GM12892 (cell line): ENCODE results near the gene NUP210L.

Source experiments
- DNase-seq: peaks from one replicate; pipeline ENCODE4 v3.0.0; 2011; ENCODE audit not compliant: insufficient read length
- FAIRE-seq: peaks from 2 replicates; lab custom pipeline; 2011; peaks lifted over from hg19 to GRCh38; lab: Jason Lieb, UNC
- POLR2A ChIP-seq: IDR thresholded peaks from 2 replicates; pipeline ENCODE4 v1.6.1; 2011; ENCODE audit warnings: low read depth, low read length, control low read depth
- POLR2AphosphoS5 ChIP-seq: IDR thresholded peaks from 2 replicates; pipeline ENCODE4 v1.6.1; 2011; ENCODE audit warnings: low read depth, low read length, control low read depth
- TAF1 ChIP-seq: IDR thresholded peaks from 2 replicates; pipeline ENCODE4 v1.6.1; 2011; ENCODE audit warnings: low read depth, mild to moderate bottlenecking, control low read depth, low read length, borderline replicate concordance

NUP210L gene

GRCh38 chr1:153956997-153957715, 197.7 kb downstream of the NUP210L start:
- DNase-seq (no peak), FAIRE-seq (no peak)
- no peak for TF ChIP-seq POLR2A
- TF ChIP-seq TAF1 = no peak
- no peak for TF ChIP-seq POLR2AphosphoS5

GRCh38 chr1:153954826-153955225, 200.0 kb downstream of the NUP210L start:
- no peak for DNase-seq
- no peak for FAIRE-seq
- TF ChIP-seq POLR2AphosphoS5 = no peak
- TF ChIP-seq POLR2A = no peak
- TF ChIP-seq TAF1 = no peak

- TF ChIP-seq POLR2AphosphoS5 = no peak
- no peak for TF ChIP-seq TAF1
- no peak for TF ChIP-seq POLR2A
- FAIRE-seq (no peak), DNase-seq (no peak)
Observed at GRCh38 chr1:153953859-153954365, 201.0 kb downstream of the NUP210L start.

DNA sequence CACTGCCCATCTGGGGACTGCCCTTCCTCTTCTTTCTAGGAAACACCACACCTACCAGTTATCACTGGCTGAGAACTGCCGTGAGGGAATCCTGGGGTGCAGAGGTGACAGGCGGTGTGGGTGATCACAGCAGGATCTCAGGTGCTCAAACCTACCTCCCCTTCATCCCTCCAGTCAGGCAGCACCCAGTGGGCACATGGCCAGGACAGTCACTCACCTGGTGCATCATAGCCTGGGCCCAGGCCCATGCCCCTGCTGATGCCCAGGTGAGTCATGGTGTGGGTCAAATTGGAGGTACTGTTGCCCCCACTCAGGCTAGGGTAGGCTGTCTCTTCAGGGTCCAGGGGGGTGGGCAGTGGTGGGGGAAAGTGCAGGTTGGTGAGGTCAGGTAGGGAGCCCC, 203.1 kb downstream of the NUP210L start:
- no peak for FAIRE-seq
- no peak for DNase-seq

DNA sequence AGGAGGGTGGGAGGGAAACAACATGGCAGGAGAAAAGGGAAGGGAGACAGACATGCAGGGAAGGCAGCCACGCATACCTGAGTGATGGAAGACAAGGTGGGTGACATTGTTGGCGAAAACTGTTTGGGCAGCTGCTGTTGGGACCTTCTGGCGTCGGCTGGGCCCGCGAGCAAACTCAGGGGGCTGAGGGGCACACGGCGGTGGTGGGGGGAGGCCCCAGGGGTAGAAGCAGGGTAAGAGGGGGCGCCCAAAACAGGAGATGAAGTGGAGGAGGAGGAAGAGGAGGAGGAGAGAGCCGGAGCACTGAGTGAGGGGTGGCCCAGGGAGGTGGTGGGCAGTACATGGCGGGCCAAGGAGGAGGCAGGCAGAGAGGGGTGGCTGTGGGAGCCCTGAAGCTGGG, 203.7 kb downstream of the NUP210L start:
- no peak for TF ChIP-seq TAF1
- TF ChIP-seq POLR2A = no peak
- no peak for TF ChIP-seq POLR2AphosphoS5
- FAIRE-seq = no peak
- DNase-seq = no peak

More for the DNA sequence above, 203.1 kb downstream of the NUP210L start:
- TF ChIP-seq POLR2AphosphoS5 (no peak), POLR2A (no peak), TAF1 (no peak)

GRCh38 chr1:153946622-153947241, 208.1 kb downstream of the NUP210L start, which contains the start of gene DENND4B:
Gene DENND4B, minus strand, starts transcription at chr1:153946718. Its CDS starts 2,344 bp downstream, at chr1:153944374.
- DNase-seq = peak; percentile 99
- no peak for FAIRE-seq
- TF ChIP-seq POLR2A (peak; percentile 38; the same call in 1 of the 2 replicates), POLR2AphosphoS5 (no peak), TAF1 (no peak)

- TF ChIP-seq POLR2A = peak; percentile 71; the same call in 1 of the 2 replicates
- no peak for TF ChIP-seq TAF1
- TF ChIP-seq POLR2AphosphoS5 = peak; percentile 85
Observed at GRCh38 chr1:153945795-153946621, 208.9 kb downstream of the NUP210L start.

DNA sequence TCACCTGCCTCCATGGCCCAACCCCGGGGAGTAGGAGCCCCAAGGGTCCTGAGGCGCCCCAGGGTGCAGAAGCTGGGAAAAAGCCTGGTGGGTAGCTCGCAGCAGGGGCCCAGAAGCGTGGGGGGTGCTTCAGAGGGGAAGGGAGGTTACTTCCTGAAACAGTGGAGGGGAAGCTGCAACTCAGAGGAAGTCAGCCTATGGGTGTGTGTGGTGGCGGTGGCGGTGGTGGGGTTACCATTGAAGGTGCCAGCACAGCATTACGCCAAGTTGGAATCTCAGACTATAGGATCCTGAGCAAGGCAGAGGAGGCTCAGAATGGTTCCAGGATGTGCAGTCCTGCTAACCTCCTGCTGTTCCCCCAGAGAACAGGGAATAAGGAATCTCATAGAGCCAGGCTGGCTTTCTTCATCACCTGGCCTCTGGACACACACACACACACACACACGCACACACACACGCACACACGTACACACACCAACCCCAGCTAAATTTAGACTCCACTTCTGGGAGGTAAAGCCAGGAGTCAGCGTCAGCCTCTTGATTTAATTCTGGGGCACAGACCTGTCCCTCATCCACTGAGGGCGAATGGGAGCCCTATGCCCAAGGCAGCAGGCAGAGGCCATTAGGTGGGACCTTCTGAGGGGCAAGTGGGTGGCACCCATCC, 209.6 kb downstream of the NUP210L start:
- DNase-seq (peak; percentile 76), FAIRE-seq (no peak)
- TF ChIP-seq POLR2A = peak; percentile 58
- no peak for TF ChIP-seq POLR2AphosphoS5

More at GRCh38 chr1:153945795-153946621, 208.9 kb downstream of the NUP210L start:
- DNase-seq (peak; percentile 95), FAIRE-seq (peak; percentile 98)

GRCh38 chr1:153944827-153945117, 210.1 kb downstream of the NUP210L start:
- TF ChIP-seq POLR2AphosphoS5 (no peak), POLR2A (no peak), TAF1 (no peak)
- FAIRE-seq (no peak), DNase-seq (no peak)

GRCh38 chr1:153944005-153944826, 210.7 kb downstream of the NUP210L start:
- FAIRE-seq (peak; percentile 85), DNase-seq (no peak)
- TF ChIP-seq POLR2A (no peak), TAF1 (no peak), POLR2AphosphoS5 (no peak)
